Fibroblast of peridontal ligament (primary cell): ENCODE data around the gene ECSCR.
"Not testable (repeated sequence)": the region's sequence is repeated elsewhere in the genome, so short reads cannot be mapped to it uniquely, and the experiment has no call there.

Experiments
- DNase-seq: peaks from one replicate; pipeline ENCODE4 v3.0.0-alpha.2; 2010; ENCODE audit errors: extremely low read depth

ECSCR gene

DNA sequence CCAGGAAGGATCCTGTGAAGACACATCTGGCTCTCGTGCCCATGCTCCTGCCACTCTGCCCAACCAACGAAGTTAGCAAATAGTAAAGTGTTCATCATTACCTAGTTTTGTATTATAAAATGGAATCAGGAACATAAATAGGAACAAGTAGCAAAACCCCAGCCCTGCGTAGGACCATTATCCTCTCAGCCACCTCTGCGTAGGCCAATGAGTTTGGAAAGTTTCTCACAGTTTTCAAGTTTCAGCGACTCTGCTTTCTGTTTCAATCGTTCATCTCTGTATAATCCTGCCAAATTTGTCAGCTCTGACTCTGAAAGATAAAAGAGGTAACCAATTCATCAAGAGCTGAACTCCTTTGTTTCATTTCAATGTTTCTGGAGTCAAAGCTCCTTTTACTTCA lies 48.6 kb downstream of the ECSCR start:
- DNase-seq, result no peak

- DNase-seq, result no peak
Observed at GRCh38 chr5:139413153-139413552, 49.4 kb downstream of the ECSCR start.

DNA sequence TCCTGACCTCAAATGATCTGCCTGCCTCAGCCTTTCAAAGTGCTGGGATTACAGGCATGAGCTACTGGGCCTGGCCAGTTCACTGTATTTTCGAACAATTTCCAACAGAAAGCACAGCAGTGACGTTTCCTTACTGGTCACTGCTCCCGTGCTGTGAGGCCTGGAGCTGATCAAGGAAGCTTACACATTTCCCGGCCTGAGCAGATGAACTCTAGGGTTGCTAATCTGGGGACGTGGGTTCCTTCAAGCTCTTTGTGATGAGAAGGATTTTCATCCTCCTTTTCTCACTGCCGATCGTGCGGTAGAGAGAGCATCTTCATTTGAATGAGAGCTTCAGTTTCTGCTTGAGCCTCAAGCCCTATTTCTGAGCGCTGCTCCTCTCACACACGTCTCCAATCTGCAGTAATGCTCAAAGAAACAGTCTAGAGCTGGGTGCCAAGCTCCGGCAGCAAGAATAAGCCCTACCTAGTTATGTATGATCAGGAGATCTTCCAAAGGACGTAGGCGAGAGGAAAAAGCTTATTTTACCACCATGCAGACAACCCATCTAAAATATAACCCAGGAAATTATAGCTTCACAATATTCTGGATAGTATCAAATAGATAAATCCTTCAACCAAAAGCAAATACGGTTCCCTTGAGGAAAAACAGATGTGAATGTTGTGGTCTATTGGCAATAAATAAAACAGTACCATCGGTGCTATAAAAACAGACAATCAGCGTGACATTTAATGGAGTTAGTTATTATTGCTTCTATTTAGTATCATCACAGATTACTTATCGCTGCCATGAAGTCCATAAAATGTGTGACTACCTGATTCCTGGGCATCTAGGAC lies 51.3 kb downstream of the ECSCR start:
- no peak for DNase-seq

- no peak for DNase-seq
Observed at GRCh38 chr5:139410121-139410992, 52.2 kb downstream of the ECSCR start.

GRCh38 chr5:139409116-139409515 lies 53.4 kb downstream of the ECSCR start:
- not testable (repeated sequence) for DNase-seq

DNA sequence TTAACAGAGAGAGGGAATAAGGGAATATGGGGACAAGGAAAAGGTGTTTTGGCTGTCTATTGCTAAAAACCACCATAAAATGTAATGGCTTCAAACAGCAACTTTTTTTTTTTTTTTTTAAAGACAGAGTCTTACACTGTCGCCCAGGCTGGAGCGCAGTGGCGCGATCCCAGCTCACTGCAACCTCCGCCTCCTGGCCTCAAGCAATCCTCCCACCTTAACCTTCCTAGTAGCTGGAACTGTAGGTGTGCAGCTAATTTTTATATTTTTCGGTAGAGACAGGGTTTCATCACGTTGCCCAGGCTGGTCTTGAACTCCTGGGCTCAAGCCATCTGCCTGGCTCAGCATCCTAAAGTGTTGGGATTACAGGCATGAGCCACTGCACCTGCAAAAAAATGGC lies 54.4 kb downstream of the ECSCR start:
- DNase-seq, result no peak

GRCh38 chr5:139407517-139407916 lies 55.0 kb downstream of the ECSCR start:
- no peak for DNase-seq

DNA sequence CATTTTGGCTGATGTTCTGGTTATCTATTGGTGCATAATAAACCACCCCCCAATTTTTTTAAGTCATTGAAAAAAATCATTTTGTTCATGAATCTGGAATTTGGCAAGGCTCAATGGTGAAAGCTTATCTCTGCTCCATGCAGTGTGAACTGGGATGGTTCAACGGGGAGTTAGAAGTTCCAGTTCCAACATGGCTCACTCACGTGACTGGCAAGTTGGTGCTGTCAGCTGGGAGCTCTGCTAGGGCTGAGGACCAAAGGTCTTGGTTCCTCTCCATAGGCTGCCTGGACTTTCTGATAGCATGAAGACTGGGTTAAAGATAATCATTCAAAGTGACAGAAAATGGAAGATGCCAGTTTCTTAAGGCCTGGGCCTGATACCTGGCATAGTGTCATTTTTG lies 55.6 kb downstream of the ECSCR start:
- no peak for DNase-seq

DNA sequence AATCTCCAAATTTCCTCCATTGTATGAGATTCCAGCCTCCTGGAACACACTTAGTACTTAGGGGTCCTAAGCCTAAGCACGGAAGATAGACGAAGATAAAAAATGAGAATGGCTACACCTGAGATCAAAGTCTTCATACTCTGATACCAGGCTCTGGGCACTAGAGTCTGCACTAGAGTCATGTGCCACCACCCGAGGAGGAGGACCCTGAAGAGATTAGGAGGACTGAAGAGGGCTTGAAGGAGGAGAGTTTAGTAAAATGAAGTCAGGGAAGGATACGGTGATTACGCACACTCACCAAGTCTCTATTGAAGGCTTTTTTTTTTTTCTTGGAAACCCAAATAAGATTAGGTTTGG lies 58.1 kb downstream of the ECSCR start:
- no peak for DNase-seq

DNA sequence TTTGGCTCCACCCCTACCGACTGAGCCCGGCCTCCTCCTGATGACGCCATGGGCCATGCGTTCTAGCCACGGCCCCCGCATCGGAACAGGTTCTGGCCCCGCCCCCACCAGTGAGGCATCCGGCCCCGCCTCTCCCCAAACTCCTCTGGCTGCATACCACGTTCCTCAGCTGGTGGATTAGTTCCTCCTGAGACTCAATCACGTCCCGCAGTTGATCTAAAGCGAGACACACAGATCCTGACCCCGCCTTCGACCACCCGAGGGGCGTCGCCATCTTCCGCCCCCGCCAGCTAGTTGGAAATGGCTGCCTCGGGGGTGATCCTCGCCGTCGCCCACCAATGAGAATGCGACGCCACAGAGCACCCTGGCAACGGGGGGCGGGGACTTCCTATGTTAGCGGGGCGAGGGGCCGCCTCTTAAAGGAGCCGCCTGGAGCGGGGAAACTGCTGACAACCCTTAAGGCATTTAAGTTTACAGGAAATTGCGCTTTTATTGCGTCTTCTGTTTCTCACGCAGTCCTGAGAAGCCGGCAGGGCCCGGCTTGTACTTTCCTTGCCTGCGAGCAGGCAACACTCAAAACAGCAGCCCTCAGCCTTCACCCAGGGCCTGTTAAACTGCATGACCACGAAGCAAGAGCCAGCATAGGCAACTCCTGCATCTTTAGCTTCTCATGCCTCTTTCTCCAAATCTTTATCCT lies 58.6 kb downstream of the ECSCR start, which contains the start of gene SPATA24:
SPATA24 (minus strand) TSS at position 303 of the 697 bp plus-strand sequence; CDS start at position 274, 29 bp downstream.
- peak; percentile 95 for DNase-seq

- no peak for DNase-seq
Observed at GRCh38 chr5:139403418-139403786, 59.1 kb downstream of the ECSCR start.

- DNase-seq, result no peak
Observed at GRCh38 chr5:139402561-139403158, 59.9 kb downstream of the ECSCR start.

- DNase-seq, result no peak
Observed at GRCh38 chr5:139401546-139401945, 61.0 kb downstream of the ECSCR start.

- DNase-seq, result no peak
Observed at GRCh38 chr5:139399501-139400121, 62.9 kb downstream of the ECSCR start.
